ENCODE measurements around the gene RASA1.
A peak's percentile ranks its signal among the peaks of the same experiment; 100 is the strongest.

The RASA1 gene

DNA sequence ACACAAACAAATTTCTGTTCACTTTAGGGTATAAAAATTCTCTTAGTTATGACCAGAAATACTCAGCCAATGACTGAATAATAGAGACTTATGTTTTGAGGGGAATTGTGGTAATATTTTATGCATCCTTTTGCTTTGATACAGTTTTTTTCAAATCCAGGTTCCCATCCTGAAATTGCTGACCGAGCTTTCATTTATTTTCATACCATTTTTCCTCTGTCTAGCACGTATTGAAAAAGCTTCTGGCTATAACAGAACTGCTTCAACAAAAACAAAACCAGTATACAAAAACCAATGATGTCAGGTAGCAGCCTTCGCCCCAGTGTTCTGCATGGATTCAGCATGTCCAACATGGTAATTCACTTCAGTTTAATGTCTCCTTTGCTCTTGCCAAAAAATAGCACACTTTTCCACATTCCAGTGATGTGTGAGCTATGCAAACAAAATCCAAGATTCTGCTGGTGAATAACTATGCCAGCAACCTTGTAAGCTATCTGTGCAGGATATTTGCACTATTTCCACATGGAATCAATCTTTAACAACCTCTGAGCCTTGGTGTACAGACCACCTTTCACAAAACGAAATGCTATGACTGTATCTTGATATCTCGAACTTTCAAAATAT lies 123.0 kb downstream of the RASA1 start:
- H3K4ac ChIP-seq (ENCODE audit: low read depth in 1 of 2, low read length in 2 of 2) = no peak overlapping the region
- no peak overlapping the region for H4K8ac ChIP-seq (ENCODE audit: low read length)
- H3K9me3 ChIP-seq (ENCODE audit: control insufficient read depth, low read length) = no peaks in the 10 kb centered on the region
- no peak overlapping the region for H3K18ac ChIP-seq (ENCODE audit: low read depth in 1 of 2, low read length in 2 of 2)
- no peak overlapping the region for H4K91ac ChIP-seq (ENCODE audit: low read length)
- H3K36me3 ChIP-seq (ENCODE audit: control insufficient read depth in 1 of 2, insufficient read depth in 2 of 2, low read depth in 1 of 2, low read length in 2 of 2) = peaks cover 0 to 93% of the 10 kb centered on the region in 2 experiments
- H3K4me3 ChIP-seq (ENCODE audit: insufficient read depth in 1 of 2, low read depth in 1 of 2, low read length in 2 of 2) = no peak overlapping the region
- H3K27me3 ChIP-seq (ENCODE audit: control insufficient read depth in 1 of 2, insufficient read depth in 1 of 2, low read length in 2 of 2) = no peaks in the 10 kb centered on the region
- peak; percentile 8 for DNase-seq
- no peak overlapping the region for H2BK15ac ChIP-seq (ENCODE audit: low read depth, poor library complexity, severe bottlenecking)
- H3K27ac ChIP-seq (ENCODE audit: low read length, poor library complexity, severe bottlenecking) = peak overlapping the region; percentile 33
- peaks cover 4% of the 10 kb centered on the region for H3K4me1 ChIP-seq (ENCODE audit: control insufficient read depth, insufficient read depth, low read depth, low read length)
- no peak overlapping the region for H3K14ac ChIP-seq (ENCODE audit: low read length in 2 of 2)
- no peak overlapping the region for H2BK12ac ChIP-seq (ENCODE audit: low read length in 2 of 2)
- H3K4me2 ChIP-seq (ENCODE audit: low read length, poor library complexity, severe bottlenecking) = no peak overlapping the region
- no peak overlapping the region for H2BK120ac ChIP-seq (ENCODE audit: low read depth, low read length)
- H2BK5ac ChIP-seq (ENCODE audit: low read depth, low read length, poor library complexity, severe bottlenecking) = no peak overlapping the region
- peaks cover 1% of the 10 kb centered on the region for H3K79me1 ChIP-seq (replicated peaks; ENCODE audit: low read length, poor library complexity, severe bottlenecking)
- WGBS = 93% methylated on average over 5 of the region's 5 CpGs
- no peak overlapping the region for H2AFZ ChIP-seq (ENCODE audit: low read depth, low read length)
- H3K23ac ChIP-seq (ENCODE audit: low read length in 2 of 2) = no peak overlapping the region
- no peak overlapping the region for H2AK5ac ChIP-seq (ENCODE audit: low read length, severe bottlenecking)
- no peak overlapping the region for H3K9ac ChIP-seq (ENCODE audit: low read length)

DNA sequence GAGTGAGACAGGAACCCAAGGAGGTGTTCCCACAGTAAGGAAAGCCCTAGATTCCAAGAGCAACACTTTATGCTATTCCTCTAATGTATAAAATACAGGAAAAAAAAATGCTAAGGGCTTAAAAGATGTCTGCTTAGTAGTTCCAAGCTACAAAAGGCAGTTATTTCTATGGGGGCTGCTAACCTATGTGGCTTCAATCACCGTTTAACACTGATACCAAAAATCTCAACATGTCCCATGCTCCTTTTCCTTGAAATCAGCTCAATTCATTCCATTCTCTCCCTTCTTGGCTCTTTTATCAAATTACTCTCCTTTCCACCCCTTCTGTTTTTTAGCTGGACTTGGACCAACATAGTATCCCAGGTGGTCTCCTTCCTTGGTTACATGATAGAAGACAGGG lies 124.5 kb downstream of the RASA1 start:
- Histone ChIP-seq H2AFZ (ENCODE audit: low read depth, low read length) (no peak overlapping the region), H2AK5ac (ENCODE audit: low read length, severe bottlenecking) (peak overlapping the region; percentile 90), H2BK12ac (ENCODE audit: low read length in 2 of 2) (no peak overlapping the region), H3K23ac (ENCODE audit: low read length in 2 of 2) (no peak overlapping the region), H3K14ac (ENCODE audit: low read length in 2 of 2) (no peak overlapping the region), H3K27ac (ENCODE audit: low read length, poor library complexity, severe bottlenecking) (peak overlapping the region; percentile 98), H3K27me3 (ENCODE audit: control insufficient read depth in 1 of 2, insufficient read depth in 1 of 2, low read length in 2 of 2) (no peaks in the 10 kb centered on the region), H3K4me1 (ENCODE audit: control insufficient read depth, insufficient read depth, low read depth, low read length) (peaks cover 4% of the 10 kb centered on the region), H2BK120ac (ENCODE audit: low read depth, low read length) (no peak overlapping the region), H4K8ac (ENCODE audit: low read length) (no peak overlapping the region), H3K4ac (ENCODE audit: low read depth in 1 of 2, low read length in 2 of 2) (no peak overlapping the region), H3K4me2 (ENCODE audit: low read length, poor library complexity, severe bottlenecking) (no peak overlapping the region), H3K36me3 (ENCODE audit: control insufficient read depth in 1 of 2, insufficient read depth in 2 of 2, low read depth in 1 of 2, low read length in 2 of 2) (peaks cover 7 to 92% of the 10 kb centered on the region in 2 experiments), H2BK15ac (ENCODE audit: low read depth, poor library complexity, severe bottlenecking) (no peak overlapping the region), H3K18ac (ENCODE audit: low read depth in 1 of 2, low read length in 2 of 2) (no peak overlapping the region), H3K79me1 (replicated peaks; ENCODE audit: low read length, poor library complexity, severe bottlenecking) (peaks cover 3% of the 10 kb centered on the region), H3K9me3 (ENCODE audit: control insufficient read depth, low read length) (no peaks in the 10 kb centered on the region), H3K4me3 (ENCODE audit: insufficient read depth in 1 of 2, low read depth in 1 of 2, low read length in 2 of 2) (no peak overlapping the region), H4K91ac (ENCODE audit: low read length) (no peak overlapping the region), H3K9ac (ENCODE audit: low read length) (peak overlapping the region; percentile 75), H2BK5ac (ENCODE audit: low read depth, low read length, poor library complexity, severe bottlenecking) (peak overlapping the region; percentile 33)
- DNase-seq = no peak
- WGBS = 93% methylated on average over 1 of the region's 1 CpG

DNA sequence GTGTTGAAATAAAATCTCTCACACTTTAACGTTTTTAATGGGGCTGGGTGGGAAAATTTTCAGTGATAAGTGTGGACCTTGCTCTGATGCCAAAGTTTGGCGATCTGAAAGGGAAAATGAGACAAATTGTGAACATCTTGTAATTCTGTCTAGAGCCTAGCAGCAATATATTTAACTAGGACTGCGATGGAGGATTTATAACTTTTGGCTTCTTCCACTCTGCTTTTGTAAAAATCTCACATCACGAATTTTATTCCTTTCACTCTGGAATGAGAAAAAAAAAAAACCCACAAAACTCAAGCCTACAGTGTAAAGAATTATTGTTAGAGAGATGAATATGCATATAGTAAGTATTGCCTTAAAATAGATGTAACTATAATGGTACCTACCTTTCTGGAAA lies 125.1 kb downstream of the RASA1 start:
- no peak overlapping the region for H3K4me2 ChIP-seq (ENCODE audit: low read length, poor library complexity, severe bottlenecking)
- peaks cover 7 to 90% of the 10 kb centered on the region in 2 experiments for H3K36me3 ChIP-seq (ENCODE audit: control insufficient read depth in 1 of 2, insufficient read depth in 2 of 2, low read depth in 1 of 2, low read length in 2 of 2)
- H3K4me3 ChIP-seq (ENCODE audit: insufficient read depth in 1 of 2, low read depth in 1 of 2, low read length in 2 of 2) = peak overlapping the region in 1 of 2 experiments; percentile 52
- peak; percentile 2 for DNase-seq
- no peak overlapping the region for H3K14ac ChIP-seq (ENCODE audit: low read length in 2 of 2)
- H3K9ac ChIP-seq (ENCODE audit: low read length) = peak overlapping the region; percentile 75
- WGBS = 96% methylated on average over 2 of the region's 4 CpGs
- no peaks in the 10 kb centered on the region for H3K9me3 ChIP-seq (ENCODE audit: control insufficient read depth, low read length)
- H2BK12ac ChIP-seq (ENCODE audit: low read length in 2 of 2) = no peak overlapping the region
- H4K8ac ChIP-seq (ENCODE audit: low read length) = no peak overlapping the region
- no peak overlapping the region for H3K23ac ChIP-seq (ENCODE audit: low read length in 2 of 2)
- H3K27ac ChIP-seq (ENCODE audit: low read length, poor library complexity, severe bottlenecking) = peak overlapping the region; percentile 98
- H2BK120ac ChIP-seq (ENCODE audit: low read depth, low read length) = no peak overlapping the region
- H2AFZ ChIP-seq (ENCODE audit: low read depth, low read length) = no peak overlapping the region
- no peak overlapping the region for H4K91ac ChIP-seq (ENCODE audit: low read length)
- H3K27me3 ChIP-seq (ENCODE audit: control insufficient read depth in 1 of 2, insufficient read depth in 1 of 2, low read length in 2 of 2) = no peaks in the 10 kb centered on the region
- H2BK5ac ChIP-seq (ENCODE audit: low read depth, low read length, poor library complexity, severe bottlenecking) = peak overlapping the region; percentile 97
- H3K4me1 ChIP-seq (ENCODE audit: control insufficient read depth, insufficient read depth, low read depth, low read length) = peaks cover 4% of the 10 kb centered on the region
- peak overlapping the region; percentile 99 for H2AK5ac ChIP-seq (ENCODE audit: low read length, severe bottlenecking)
- H3K79me1 ChIP-seq (replicated peaks; ENCODE audit: low read length, poor library complexity, severe bottlenecking) = peaks cover 1% of the 10 kb centered on the region
- no peak overlapping the region for H2BK15ac ChIP-seq (ENCODE audit: low read depth, poor library complexity, severe bottlenecking)
- no peak overlapping the region for H3K4ac ChIP-seq (ENCODE audit: low read depth in 1 of 2, low read length in 2 of 2)
- no peak overlapping the region for H3K18ac ChIP-seq (ENCODE audit: low read depth in 1 of 2, low read length in 2 of 2)

DNA sequence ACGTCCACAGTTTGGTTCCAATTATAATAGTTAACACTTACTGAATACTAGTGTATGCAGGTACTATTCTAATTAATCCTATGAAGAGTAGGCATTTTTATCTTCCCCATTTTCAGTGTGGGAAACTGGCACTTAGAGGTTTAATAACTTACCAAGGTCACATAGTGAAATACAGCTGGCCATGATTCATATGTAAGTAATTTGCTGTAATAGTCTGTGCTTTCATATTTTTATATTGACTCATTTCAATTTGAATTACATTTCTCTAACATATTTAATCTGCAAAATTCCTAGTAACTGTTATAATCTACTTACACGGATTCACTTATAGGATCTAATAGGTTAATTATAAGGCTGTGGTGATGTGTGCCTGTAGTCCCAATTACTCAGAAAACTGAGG lies 125.6 kb downstream of the RASA1 start:
- Histone ChIP-seq H3K27me3 (ENCODE audit: control insufficient read depth in 1 of 2, insufficient read depth in 1 of 2, low read length in 2 of 2) (no peaks in the 10 kb centered on the region), H2AFZ (ENCODE audit: low read depth, low read length) (no peak overlapping the region), H4K91ac (ENCODE audit: low read length) (no peak overlapping the region), H2AK5ac (ENCODE audit: low read length, severe bottlenecking) (no peak overlapping the region), H4K8ac (ENCODE audit: low read length) (no peak overlapping the region), H3K23ac (ENCODE audit: low read length in 2 of 2) (no peak overlapping the region), H2BK12ac (ENCODE audit: low read length in 2 of 2) (no peak overlapping the region), H3K18ac (ENCODE audit: low read depth in 1 of 2, low read length in 2 of 2) (no peak overlapping the region), H3K36me3 (ENCODE audit: control insufficient read depth in 1 of 2, insufficient read depth in 2 of 2, low read depth in 1 of 2, low read length in 2 of 2) (peaks cover 7 to 90% of the 10 kb centered on the region in 2 experiments), H3K4me2 (ENCODE audit: low read length, poor library complexity, severe bottlenecking) (no peak overlapping the region), H2BK120ac (ENCODE audit: low read depth, low read length) (no peak overlapping the region), H3K79me1 (replicated peaks; ENCODE audit: low read length, poor library complexity, severe bottlenecking) (peaks cover 1% of the 10 kb centered on the region), H2BK5ac (ENCODE audit: low read depth, low read length, poor library complexity, severe bottlenecking) (peak overlapping the region; percentile 75), H3K4me1 (ENCODE audit: control insufficient read depth, insufficient read depth, low read depth, low read length) (peaks cover 4% of the 10 kb centered on the region), H3K9me3 (ENCODE audit: control insufficient read depth, low read length) (no peaks in the 10 kb centered on the region), H3K4me3 (ENCODE audit: insufficient read depth in 1 of 2, low read depth in 1 of 2, low read length in 2 of 2) (peak overlapping the region in 1 of 2 experiments; percentile 52), H3K14ac (ENCODE audit: low read length in 2 of 2) (no peak overlapping the region), H3K9ac (ENCODE audit: low read length) (peak overlapping the region; percentile 75), H3K27ac (ENCODE audit: low read length, poor library complexity, severe bottlenecking) (peak overlapping the region; percentile 98), H2BK15ac (ENCODE audit: low read depth, poor library complexity, severe bottlenecking) (no peak overlapping the region), H3K4ac (ENCODE audit: low read depth in 1 of 2, low read length in 2 of 2) (no peak overlapping the region)
- peak; percentile 70 for DNase-seq
- WGBS = no CpG with 5 or more reads among the region's 2 CpGs

All from mesenchymal stem cell (in vitro differentiated cells and primary cell).